ENCODE data around the gene CFAP70. TPM values are rescaled to one million over a fixed set of nuclear protein-coding genes. Genes with fewer than 3 reads are reported as not detected.

CFAP70 gene
- 0.76 and 5.9 TPM in 2 replicates for total RNA-seq

GRCh38 chr10:73358331-73359279 is at the start of gene CFAP70:
TSS of gene CFAP70 (minus strand) at chr10:73358864. CDS start at chr10:73354796, 4,068 bp downstream.

GRCh38 chr10:73252445-73253224 is 106.0 kb downstream of the CFAP70 start, which contains the start of gene MRPS16:
TSS of gene MRPS16 (minus strand) at chr10:73252644. CDS start at chr10:73252482, 162 bp downstream.

DNA sequence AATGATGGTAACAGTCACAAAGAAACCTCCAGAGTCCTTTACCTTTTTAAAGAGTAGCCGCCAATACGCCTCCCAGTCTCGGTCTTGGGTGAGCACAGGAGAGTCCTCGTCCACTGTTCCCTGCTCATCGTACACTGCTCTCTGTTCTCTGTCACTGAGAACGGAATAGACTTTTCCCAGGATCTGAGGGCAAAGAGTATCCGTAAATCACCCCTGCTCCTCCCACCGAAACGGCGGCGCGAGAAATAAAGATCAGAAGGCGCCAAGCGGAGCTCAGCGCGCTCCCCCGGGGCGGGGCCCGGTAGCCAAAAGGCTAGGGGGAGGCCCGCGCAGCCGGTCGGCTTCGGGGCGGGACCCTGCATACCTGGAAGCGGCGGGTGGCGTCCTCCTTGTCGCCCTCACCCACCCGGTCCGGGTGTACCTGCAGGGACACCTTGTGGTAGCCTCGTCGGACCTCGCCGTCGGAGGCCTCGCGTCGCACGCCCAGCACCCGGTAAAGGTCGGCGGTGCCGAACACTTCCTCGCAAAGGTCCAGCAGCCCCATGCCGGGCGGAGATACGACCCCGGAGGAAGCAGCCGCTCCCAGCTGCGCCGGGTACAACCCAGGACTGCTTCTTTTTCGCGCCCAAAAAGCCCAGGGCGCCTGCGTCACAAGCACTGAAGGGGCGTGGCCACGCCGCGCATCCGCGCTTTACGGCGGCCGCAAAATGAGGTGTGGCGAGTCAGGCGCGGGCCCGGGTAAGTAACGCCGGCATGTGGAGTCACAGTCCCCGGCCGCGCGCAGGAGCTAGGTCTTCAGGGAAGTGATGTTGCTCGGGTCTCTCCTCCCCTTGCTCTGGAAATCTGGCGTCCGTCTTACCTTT is 111.8 kb downstream of the CFAP70 start, which contains the start of gene DNAJC9:
Gene DNAJC9 (minus strand): TSS at position 610 of the 863 bp plus-strand sequence. CDS start 66 bp downstream, at position 544.

Small RNA genes within 50 kb of the gene (small RNA-seq; reads per million reads assigned to genes)
- not detected for gene RF00019
- not detected for gene RNU6-833P

Other genes with a start within 250 kb of the CFAP70 start
- 1.8 and 5.1 TPM in 2 replicates for gene NUDT13, start 248.4 kb downstream of the CFAP70 start, total RNA-seq
- 23.9 and 33.6 TPM in 2 replicates for gene ECD, start 190.9 kb downstream of the CFAP70 start, total RNA-seq
- gene FAM149B1, start 190.7 kb downstream of the CFAP70 start, total RNA-seq = 21.3 and 22.8 TPM in 2 replicates
- 22.7 and 23.6 TPM in 2 replicates for gene DNAJC9, start 111.6 kb downstream of the CFAP70 start, total RNA-seq
- gene MRPS16, start 106.2 kb downstream of the CFAP70 start, total RNA-seq = 43.6 and 79.4 TPM in 2 replicates
- gene ANXA7, start 55.2 kb upstream of the CFAP70 start, total RNA-seq = 41.2 and 80.4 TPM in 2 replicates
- gene MSS51, start 74.7 kb upstream of the CFAP70 start, total RNA-seq = 1.1 and 1.6 TPM in 2 replicates
- gene PPP3CB, start 137.2 kb upstream of the CFAP70 start, total RNA-seq = 20.3 and 22.8 TPM in 2 replicates
- gene USP54, start 232.5 kb upstream of the CFAP70 start, total RNA-seq = 7.9 and 8.5 TPM in 2 replicates

Measured in placental epithelial cell (primary cell).